Thyroid gland (tissue), 4 donors: Measurements from ENCODE around the gene BICD1. TPM values are rescaled to one million over a fixed set of nuclear protein-coding genes. Genes with fewer than 3 reads are reported as not detected.
A peak's percentile ranks its signal among the peaks of the same experiment; 100 is the strongest.

ENCODE experiments used
- DNase-seq, 2 donors: peaks; one replicate each; pipeline ENCODE4 v3.0.0-alpha.2; 2019
- H3K27ac ChIP-seq, 3 donors: fragments of 200-600 bp; sonication (generic); 1 replicate in 2 of 3; 2 replicates in 1 of 3; pipeline ENCODE4 v1.5.1; 2016 to 2019; ENCODE audit warnings: mild to moderate bottlenecking in 1 of 3, moderate library complexity in 1 of 3
- H3K27me3 ChIP-seq: fragments of 200-600 bp; sonication (generic); one replicate; pipeline ENCODE4 v1.5.1; 2019
- H3K36me3 ChIP-seq, 2 donors: fragments of 200-600 bp; sonication (generic); one replicate each; pipeline ENCODE4 v1.5.1; 2016 to 2019
- H3K4me1 ChIP-seq, 2 donors: fragments of 200-600 bp; sonication (generic); one replicate each; pipeline ENCODE4 v1.5.1; 2017 to 2019
- H3K4me3 ChIP-seq, 3 donors: fragments of 200-600 bp; sonication (generic); replicated peaks in 1 of 3; 1 replicate in 2 of 3; 2 replicates in 1 of 3; pipeline ENCODE4 v1.5.1; 2016; ENCODE audit warnings: mild to moderate bottlenecking in 1 of 3
- H3K9me3 ChIP-seq: fragments of 200-600 bp; sonication (generic); one replicate; pipeline ENCODE4 v1.5.1; 2017
- POLR2A ChIP-seq, 2 donors: fragments of 450-650 bp; IDR thresholded peaks; one replicate each; pipeline ENCODE4 v1.6.1; 2017; ENCODE audit warnings: antibody characterized with exemption in 2 of 2, mild to moderate bottlenecking in 2 of 2, moderate library complexity in 1 of 2
- WGBS, 2 donors: methylation state at CpG; one replicate each; pipeline ENCODE4 v1.1.5; 2017; 5-methylcytosine and 5-hydroxymethylcytosine counted together
- intact Hi-C: fragments of 100-400 bp; cut with DNase I; formaldehyde crosslinking; loops from one replicate; pipeline ENCODE4 v1.15.1; 2023
- total RNA-seq, 4 donors: library from RNA; depleted of rRNA; stranded (reverse); fragments of >200 nt; gene quantifications; one replicate each; pipeline ENCODE4 v1.2.3, GENCODE V29; 2016
- TF ChIP-seq, protein P1 (sequence below), 6 experiments: fragments of 200-600 bp in 3 of 6; fragments of 450-650 bp in 3 of 6; sonication (generic) in 3 of 6; IDR thresholded peaks; one replicate each; pipeline ENCODE4 v1.5.1; 2016 to 2019; ENCODE audit warnings: antibody characterized with exemption in 6 of 6, mild to moderate bottlenecking in 2 of 6, inconsistent platforms in 1 of 6, moderate library complexity in 1 of 6

Gene BICD1
- total RNA-seq, 4 donors from 2014 or later, result 16.7 to 33.7 (median 24.7) TPM

DNA sequence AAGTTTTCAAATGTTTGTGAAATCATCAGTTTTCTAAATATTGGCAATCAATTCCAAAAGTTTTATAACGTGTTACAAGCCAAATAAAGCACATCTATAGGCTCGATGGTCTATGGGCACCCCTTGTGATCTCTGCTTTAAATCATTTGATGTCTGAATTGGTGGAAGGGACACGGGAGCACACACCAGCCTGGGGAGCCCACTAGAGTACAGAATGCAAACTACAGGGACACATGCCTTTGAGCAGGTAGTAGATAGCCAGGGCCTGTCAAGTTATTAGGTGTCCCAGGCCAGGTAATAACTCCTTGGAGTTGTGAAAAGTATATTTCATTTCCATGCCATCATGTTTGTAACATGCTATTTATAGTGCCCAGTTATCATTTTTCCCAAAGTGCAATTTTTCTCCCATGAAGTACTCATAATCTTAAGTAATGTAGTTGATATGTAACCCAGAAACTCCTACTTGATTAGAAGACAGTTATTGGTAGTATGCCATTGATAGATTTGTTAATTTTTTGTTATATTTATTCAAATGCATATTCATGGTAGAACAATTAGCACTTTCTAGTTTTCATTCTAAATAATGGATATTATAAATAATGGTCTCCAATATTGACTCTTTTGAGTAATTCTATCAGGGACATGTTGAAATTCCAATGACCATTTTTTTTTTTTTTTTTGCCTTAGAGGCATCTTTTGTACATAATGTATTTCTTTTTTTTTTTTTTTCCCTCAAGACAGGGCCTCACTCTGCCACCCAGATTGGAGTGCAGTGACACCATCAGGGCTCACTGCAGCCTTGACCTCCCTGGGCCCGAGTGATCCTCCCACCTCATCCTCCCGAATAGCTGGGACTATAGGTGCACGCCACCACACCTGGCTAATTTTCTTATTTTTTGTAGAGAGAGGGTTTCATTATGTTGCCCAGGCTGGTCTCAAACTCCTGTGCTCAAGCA, 195.8 kb downstream of the BICD1 start:
- intact Hi-C loops, result loop anchor here (10.0 kb wide), 2 partner anchors 238 to 648 kb away; partner anchors contain the start of gene ETFBKMT
- Histone ChIP-seq H3K36me3 (no peaks in the 10 kb centered on the region), H3K27me3 (no peaks in the 10 kb centered on the region), H3K27ac (no peak overlapping the region), H3K4me3 (no peak overlapping the region), H3K9me3 (no peaks in the 10 kb centered on the region), H3K4me1 (no peaks in the 10 kb centered on the region)
- 84 to 90% methylated on average over 6 of the region's 6 CpGs for WGBS, 2 donors
- peak in 1 of 2 donors; percentile 11 for DNase-seq
- no peak for TF ChIP-seq POLR2A (IDR thresholded peaks at IDR 0.05)
- TF ChIP-seq, protein P1, sequence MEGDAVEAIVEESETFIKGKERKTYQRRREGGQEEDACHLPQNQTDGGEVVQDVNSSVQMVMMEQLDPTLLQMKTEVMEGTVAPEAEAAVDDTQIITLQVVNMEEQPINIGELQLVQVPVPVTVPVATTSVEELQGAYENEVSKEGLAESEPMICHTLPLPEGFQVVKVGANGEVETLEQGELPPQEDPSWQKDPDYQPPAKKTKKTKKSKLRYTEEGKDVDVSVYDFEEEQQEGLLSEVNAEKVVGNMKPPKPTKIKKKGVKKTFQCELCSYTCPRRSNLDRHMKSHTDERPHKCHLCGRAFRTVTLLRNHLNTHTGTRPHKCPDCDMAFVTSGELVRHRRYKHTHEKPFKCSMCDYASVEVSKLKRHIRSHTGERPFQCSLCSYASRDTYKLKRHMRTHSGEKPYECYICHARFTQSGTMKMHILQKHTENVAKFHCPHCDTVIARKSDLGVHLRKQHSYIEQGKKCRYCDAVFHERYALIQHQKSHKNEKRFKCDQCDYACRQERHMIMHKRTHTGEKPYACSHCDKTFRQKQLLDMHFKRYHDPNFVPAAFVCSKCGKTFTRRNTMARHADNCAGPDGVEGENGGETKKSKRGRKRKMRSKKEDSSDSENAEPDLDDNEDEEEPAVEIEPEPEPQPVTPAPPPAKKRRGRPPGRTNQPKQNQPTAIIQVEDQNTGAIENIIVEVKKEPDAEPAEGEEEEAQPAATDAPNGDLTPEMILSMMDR (IDR thresholded peaks at IDR 0.05), result peak in 3 of 6 experiments; percentile 38 to 52 (median 45)

DNA sequence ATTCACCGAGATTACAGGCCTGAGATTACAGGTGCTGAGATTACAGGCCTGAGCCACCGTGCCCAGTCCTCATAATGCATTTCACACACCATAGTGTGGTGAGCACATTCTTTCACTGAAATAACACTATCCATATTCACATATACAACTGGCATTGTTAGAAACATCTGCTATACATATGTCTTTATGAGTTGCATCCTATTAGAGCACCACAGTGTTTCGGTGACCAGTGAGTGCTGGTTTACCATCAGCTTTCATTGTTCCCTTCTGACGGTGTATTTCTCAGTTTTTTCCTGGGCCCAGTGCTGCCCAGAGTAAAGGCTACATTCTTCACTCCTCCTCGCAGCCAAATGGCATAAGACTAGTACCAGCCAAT, 196.5 kb downstream of the BICD1 start:
- TF ChIP-seq POLR2A (IDR thresholded peaks at IDR 0.05), result no peak
- TF ChIP-seq, protein P1 (IDR thresholded peaks at IDR 0.05), result no peak
- intact Hi-C loops, result loop anchor here (10.0 kb wide), 2 partner anchors 238 to 648 kb away; partner anchors contain the start of gene ETFBKMT
- no peaks in the 10 kb centered on the region for H3K27me3 ChIP-seq

DNA sequence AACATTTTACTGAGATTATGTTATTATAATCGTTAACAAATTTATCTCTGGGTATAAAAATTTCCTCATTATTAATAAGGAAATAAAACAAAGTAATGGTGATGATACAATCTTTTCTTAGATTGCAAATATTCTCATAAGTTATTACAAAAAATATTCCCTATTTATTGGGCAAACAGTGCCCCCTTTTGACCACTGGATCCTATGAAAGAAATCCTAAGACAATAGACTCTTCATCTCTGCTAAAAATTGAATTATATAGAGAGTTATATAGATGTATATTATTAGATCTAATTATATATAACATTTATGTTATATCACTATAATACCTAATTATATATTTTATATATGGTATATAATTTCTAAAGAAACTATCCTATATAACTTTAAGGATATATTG, 198.5 kb downstream of the BICD1 start:
- Histone ChIP-seq H3K9me3 (no peaks in the 10 kb centered on the region), H3K4me3 (no peak overlapping the region), H3K27me3 (no peaks in the 10 kb centered on the region), H3K4me1 (no peaks in the 10 kb centered on the region), H3K36me3 (no peaks in the 10 kb centered on the region), H3K27ac (no peak overlapping the region)
- DNase-seq, result no peak
- intact Hi-C loops, result loop anchor here (10.0 kb wide), 2 partner anchors 240 to 650 kb away; partner anchors contain the start of gene ETFBKMT
- TF ChIP-seq POLR2A (IDR thresholded peaks at IDR 0.05), result no peak
- TF ChIP-seq, protein P1 (IDR thresholded peaks at IDR 0.05), result peak in 1 of 6 experiments; percentile 31
- WGBS, 2 donors, result 86 to 96% methylated on average over 1 of the region's 1 CpG

More for the DNA sequence above, 196.5 kb downstream of the BICD1 start:
- Histone ChIP-seq H3K27ac (no peak overlapping the region), H3K9me3 (no peaks in the 10 kb centered on the region), H3K4me1 (no peaks in the 10 kb centered on the region), H3K4me3 (no peak overlapping the region), H3K36me3 (no peaks in the 10 kb centered on the region)
- DNase-seq, result no peak
- 99 to 100% methylated on average over 5 of the region's 5 CpGs for WGBS, 2 donors

DNA sequence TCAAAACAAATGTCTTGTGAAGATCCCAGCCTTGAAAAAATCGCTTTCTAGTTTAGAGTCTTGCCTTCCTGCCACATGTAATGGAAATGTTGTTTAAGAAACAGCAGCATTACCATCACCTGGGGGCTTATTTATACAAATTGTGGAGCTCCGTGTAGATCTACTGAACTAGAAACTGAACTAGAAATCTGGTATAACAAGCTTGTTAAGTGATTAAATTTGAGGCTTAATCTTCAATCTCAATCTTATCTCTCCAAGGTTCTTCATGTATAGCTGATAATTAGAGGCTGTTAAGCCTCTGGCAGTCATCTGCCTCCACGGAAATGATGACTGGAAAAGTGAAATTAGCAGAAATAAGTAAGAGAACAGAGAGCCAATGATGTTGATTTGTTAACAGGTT, 200.7 kb downstream of the BICD1 start:
- Histone ChIP-seq H3K9me3 (no peaks in the 10 kb centered on the region), H3K4me3 (no peak overlapping the region), H3K27me3 (no peaks in the 10 kb centered on the region), H3K36me3 (no peaks in the 10 kb centered on the region), H3K27ac (no peak overlapping the region), H3K4me1 (no peaks in the 10 kb centered on the region)
- intact Hi-C loops, result loop anchor here (10.0 kb wide), 2 partner anchors 243 to 653 kb away; partner anchors contain the start of gene ETFBKMT
- TF ChIP-seq, protein P1 (IDR thresholded peaks at IDR 0.05), result no peak
- TF ChIP-seq POLR2A (IDR thresholded peaks at IDR 0.05), result no peak
- no peak for DNase-seq
- WGBS, 2 donors, result 89 to 94% methylated on average over 3 of the region's 3 CpGs
